Thyroid gland (tissue), 4 donors: Measurements from ENCODE around the gene DCD.

ENCODE experiments used
- CTCF ChIP-seq, 6 experiments: fragments of 200-600 bp in 3 of 6; fragments of 450-650 bp in 3 of 6; sonication (generic) in 3 of 6; IDR thresholded peaks; one replicate each; pipeline ENCODE4 v1.5.1; 2016 to 2019; ENCODE audit warnings: antibody characterized with exemption in 6 of 6, mild to moderate bottlenecking in 2 of 6, inconsistent platforms in 1 of 6, moderate library complexity in 1 of 6
- POLR2A ChIP-seq, 2 donors: fragments of 450-650 bp; IDR thresholded peaks; one replicate each; pipeline ENCODE4 v1.6.1; 2017; ENCODE audit warnings: antibody characterized with exemption in 2 of 2, mild to moderate bottlenecking in 2 of 2, moderate library complexity in 1 of 2

GRCh38 chr12:54688309-54689033 lies 40.3 kb upstream of the DCD start:
- TF ChIP-seq CTCF (IDR thresholded peaks at IDR 0.05) (no peak), POLR2A (IDR thresholded peaks at IDR 0.05) (no peak)
